ENCODE measurements around the gene FKBP2.
"Not testable (repeated sequence)": the region's sequence is repeated elsewhere in the genome, so short reads cannot be mapped to it uniquely, and the experiment has no call there.

The FKBP2 gene

DNA sequence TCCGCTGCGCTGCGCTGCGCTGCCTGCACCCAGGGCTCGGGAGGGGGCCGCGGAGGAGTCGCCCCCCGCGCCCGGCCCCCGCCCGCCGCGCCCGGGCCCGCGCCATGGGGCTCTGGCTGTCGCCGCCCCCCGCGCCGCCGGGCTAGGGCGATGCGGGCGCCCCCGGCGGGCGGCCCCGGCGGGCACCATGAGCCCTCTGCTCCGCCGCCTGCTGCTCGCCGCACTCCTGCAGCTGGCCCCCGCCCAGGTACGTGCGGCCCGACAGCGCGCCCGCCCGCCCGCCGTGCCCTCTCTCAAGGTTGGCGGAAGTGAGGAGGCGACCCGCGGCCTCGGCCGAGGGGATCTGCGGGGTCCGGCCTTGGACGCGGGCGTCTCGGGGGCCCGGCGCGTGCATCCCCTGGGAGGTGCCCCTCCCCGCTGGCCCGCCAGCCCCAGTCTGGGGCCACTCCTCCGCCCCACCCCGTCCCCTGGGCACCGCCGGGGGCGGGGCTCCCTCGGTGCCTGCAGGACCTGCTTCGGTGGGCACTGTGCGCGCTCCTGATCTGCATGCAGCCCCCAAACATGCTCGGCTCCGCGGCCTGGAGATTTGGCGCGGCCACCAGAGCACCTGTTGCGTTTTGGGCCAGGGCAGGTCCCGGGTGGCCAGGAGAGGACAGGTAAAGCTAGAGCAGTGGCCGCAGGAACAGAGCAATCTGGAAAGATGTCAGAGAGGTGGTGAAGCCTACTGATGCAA, 6.1 kb upstream of the FKBP2 start:
- DNase-seq = no peak

DNA sequence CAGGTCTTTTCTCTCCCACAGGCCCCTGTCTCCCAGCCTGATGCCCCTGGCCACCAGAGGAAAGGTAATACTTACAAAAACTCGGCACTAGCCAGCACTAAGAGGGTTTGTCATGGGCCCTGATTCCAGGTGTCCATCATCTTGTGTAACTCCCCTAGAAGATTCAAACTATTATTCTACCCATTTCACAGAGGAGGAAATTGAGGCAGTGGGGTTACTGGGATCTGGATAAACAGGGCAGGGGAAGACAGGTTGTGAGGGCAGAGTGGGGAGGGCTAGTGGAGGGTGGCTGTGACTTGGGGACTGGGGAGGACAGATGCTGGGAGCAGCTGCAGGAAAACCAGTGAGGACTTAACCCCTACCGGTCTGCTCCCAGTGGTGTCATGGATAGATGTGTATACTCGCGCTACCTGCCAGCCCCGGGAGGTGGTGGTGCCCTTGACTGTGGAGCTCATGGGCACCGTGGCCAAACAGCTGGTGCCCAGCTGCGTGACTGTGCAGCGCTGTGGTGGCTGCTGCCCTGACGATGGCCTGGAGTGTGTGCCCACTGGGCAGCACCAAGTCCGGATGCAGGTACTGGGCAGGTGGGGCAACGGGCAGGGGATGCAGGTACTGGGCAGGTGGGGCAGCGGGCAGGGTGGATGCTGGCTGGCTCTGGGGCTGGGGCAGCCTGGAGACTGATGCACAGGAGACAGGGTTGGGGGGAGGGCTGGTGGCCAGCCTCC, 5.3 kb upstream of the FKBP2 start:
- DNase-seq = no peak

DNA sequence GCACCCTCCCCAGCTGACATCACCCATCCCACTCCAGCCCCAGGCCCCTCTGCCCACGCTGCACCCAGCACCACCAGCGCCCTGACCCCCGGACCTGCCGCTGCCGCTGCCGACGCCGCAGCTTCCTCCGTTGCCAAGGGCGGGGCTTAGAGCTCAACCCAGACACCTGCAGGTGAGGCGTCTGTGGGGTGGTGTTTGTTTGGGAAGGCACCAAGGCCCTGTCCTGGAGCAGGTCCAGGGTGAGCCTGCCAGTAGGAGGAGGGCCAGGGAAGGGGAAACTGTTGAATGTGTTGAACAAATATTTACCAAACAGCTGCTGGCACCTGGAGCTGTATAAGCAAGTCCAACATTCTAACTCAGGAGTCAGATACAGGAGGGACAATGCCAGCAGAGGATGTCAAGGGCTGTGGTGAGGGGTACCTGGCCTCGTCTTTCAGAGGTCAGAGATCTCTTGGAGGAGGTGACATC, 3.4 kb upstream of the FKBP2 start:
- peak; percentile 92 to 96 for DNase-seq

DNA sequence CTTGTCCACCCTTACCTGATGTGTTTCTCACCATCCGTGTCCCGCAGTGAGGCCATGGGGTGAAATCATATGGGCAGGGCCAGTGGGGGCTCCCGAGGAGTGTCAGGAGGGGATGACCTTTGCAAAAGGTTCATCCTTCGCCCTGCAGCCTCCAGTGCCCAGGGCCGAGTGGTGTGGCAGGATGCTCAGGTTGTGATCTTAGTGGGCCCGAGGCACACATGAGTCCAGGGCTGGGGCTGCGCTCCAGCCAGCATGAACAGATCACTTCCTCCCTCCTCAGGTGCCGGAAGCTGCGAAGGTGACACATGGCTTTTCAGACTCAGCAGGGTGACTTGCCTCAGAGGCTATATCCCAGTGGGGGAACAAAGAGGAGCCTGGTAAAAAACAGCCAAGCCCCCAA, 2.8 kb upstream of the FKBP2 start:
- peak in 1 of 2 experiments; percentile 42 for DNase-seq

DNA sequence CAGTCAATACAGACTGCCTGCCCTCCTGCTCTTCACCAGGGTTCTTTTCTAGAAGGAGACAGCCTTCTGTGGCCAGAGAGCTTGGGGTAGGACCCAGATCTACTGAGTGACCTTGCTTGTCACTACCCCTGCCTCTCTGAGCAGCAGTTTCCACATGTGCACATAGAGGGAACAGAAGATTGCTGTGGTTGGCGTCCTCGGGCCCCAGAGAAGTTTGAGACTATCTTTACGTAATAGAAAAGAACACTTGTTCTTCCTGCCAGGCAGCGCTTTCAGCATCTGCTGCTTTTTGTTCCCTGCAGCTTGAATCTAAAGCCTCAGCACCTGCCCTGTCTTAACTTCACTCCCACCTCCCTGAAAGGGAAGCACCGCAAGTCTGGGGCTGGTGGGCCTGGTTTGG, 1.9 kb upstream of the FKBP2 start:
- DNase-seq = no peak

DNA sequence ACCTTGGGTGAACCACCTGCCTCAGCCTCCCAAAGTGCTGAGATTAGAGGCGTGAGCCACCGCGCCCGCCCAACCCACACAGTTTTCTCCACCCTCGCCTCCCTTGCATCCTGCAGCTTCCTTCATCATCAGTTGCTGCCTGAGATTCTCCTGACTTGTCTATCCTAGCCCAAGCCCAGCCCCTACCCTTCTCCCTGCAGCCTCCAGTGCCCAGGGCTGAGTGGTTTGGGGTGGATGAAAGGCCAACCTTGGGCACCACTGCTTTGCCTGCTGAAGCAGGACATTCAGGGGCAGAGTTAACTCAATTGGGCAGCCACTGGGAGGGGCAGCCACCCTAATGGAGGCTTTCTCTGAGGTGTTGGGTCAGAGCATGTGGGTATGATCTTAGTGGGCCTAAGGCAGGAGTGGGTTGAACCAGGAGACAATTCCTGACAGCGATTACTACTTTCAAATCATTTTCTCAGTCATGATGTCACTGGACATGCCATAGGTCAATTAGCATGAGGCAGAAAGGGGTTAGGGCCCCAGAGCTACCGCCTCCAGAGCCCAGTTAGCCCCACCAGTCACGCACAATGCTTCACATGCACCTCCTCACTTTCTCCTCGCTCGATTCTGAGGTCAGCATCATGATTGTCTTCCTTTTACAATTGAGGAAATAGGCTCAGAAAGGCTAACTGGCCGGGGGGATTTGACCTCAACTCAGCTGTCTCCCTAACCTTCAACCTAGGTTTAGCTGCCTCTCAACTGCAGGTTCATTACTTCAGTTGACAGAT, 1.0 kb upstream of the FKBP2 start:
- DNase-seq = no peak

DNA sequence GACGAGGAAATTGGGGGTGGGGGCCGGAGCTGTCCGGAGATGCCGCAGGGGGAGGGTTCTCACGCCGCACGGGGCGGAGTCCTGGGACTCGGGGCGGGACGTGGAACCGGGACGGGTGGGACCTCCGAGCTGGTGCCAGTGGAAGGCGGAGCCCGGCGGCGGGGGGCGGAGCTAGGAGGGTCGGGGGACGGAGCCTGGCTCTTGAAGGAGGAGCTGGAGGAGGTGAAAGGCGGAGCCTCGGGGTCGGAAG, 271 bp downstream of the FKBP2 start:
- peak in 1 of 2 experiments; percentile 92 for DNase-seq

DNA sequence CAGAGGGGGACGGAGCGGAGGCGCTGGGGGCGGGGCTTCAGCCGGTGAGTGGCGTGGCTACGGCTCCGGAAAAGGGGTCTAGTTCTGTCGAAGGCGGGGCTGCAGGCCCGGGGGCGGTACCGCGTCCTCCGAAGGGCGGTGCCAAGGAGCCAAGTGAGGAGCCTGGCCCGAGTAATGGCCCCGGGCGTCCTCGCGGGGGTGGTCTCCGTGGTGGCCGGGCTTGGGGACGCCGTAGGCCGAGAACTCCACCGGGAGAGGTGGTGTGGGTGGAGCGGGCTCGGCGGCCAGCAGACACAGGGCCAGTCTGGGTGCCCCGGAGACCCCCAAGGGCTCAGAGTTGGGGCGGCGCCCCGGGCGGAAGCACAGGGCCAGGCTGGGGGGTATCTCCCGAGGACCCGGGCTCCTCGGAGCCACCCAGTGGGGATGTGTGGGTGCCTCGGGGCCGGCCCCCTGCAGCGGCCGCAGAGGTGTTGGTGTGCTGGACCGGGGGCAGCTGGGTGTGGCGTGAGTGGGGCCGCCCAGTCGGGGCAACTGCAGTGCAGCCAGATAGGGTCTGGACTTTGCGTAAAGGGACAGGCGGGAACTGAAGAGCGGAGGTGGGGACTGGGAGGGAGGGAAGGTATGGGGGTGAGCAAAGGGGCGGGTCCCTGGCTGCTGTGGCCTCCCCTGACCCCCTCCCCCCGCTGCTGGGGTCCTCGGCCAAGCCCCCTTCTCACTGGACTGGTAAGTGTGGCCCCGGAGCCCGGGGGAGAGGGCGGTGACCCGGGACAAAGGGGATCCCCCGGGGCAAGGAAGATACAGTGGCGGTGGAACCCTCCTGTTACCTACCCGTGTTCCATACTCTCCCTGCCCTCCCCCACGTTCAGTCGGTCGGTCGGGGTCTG, 838 bp downstream of the FKBP2 start:
- peak in 1 of 2 experiments; percentile 92 for DNase-seq

DNA sequence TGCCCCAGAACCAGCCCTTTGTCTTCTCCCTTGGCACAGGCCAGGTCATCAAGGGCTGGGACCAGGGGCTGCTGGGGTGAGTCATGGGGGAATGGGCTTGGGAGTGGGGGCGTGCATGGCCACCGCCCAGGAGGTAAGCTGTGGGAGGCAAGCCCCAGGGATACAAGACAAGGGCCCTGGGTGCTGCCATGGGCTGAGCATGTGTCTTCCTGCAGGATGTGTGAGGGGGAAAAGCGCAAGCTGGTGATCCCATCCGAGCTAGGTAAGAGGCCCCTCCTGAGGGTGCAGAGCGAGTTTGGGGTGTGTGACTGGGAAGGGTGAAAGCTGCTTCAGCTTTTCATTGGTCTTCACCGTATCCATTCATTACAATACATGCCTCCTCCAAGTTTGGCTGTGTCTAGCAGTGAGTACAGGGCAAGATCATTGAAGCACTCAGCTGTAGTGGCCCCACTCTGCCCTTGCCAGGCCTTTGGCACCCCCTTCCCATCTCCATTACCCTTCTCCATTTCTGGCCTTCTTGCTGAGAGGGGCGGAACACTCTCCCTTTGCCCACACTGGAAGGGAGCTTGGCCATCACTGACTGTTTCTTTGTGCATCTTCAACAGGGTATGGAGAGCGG, 2.5 kb downstream of the FKBP2 start:
- DNase-seq = no peak

DNA sequence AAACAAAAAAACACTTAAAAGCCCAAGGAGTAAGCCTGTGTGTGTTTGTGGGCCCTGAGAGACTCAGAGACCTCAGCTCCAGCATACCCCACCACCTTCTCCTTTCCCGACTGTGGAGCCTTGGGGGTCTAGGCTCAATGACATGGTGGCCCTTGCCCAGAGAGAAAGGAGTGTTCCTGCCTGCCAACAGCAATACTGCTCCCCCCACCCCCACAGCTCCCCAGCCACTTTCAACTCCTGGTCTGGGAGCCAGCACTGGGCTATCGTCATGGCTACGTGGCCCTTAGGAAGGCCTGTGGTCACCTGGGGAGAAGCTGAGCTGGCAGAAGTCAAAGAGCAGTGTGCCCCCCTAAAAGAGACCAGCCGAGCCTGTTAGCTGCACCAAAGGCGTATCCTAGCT, 3.2 kb downstream of the FKBP2 start:
- DNase-seq = no peak

DNA sequence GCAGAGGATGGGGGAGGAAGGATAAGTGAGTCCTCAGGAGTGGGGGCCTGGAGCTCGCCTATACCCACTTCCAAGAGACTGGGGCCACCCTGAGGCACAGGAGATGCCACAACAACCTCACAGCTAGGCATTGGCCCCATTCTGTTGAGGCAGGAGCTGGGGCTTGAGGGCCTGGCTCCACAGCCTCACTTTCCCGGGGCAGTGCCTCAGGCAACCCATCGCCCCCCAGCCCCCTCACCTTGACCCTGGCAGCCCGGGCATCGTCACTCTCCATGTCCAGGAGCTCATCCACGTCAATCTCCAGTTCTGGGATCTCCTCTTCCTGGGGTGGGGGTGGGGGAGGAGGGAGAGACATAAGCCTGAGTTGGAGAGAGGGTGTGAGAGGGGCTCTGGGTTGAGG, 4.1 kb downstream of the FKBP2 start:
- no peak for DNase-seq

DNA sequence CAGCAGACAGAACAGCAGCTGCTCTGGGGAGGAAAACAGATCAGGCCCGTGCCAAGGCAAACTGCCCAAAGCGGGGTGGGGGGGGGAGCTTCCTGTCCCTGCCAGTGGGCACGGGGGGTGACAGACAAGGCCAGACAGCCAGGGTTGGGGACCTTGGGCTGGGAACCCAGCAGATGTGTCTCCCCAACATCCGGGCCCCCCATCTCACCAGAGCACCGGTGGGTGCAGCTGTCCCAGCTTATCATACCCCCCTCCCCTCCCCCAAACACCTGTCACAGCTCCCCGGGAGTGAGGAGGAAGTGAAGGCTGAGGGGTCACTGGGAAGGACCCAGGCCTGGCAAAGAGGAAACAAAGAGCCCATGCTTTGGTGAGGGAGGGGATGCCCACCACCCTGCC, 4.5 kb downstream of the FKBP2 start:
- DNase-seq = no peak

DNA sequence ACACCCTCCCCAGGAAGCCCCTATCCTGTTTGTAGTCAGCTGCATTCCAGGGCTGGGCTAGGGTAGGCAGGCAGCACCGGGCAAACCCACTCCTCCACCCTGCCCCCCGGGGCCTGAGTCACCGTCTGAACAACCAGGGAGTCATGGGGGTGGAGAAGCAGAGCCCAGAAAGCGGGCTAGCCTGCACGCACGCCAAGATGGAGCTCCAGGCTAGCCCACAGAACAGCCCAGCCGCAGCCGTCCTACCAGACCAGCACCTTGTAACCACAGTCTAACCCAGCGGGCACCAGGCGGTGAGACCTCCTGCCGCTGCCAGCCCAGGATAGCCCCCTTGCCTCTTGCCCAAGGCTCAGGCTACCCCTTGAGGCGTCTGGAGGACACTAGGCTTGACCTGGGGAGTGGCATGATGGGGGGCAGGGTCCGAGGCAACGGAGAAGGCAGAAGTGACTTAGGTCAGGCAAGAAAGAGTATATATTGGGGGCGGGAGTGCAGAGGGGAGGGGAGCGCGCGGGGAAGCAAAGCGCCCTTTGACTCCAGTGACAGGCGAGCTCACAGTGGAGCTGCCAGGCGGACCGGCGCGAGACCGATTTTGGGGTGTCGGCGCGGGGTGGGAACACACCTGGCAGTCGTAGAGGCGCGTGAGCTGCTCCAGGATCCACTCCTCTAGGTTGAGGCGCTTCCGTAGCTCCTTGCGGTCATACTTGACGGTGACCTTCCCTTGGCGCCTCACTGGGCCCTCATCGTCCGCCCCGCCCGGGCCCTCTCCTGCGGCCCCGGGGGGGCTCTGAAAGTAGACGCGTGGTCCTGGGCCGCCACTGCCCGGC, 5.1 kb downstream of the FKBP2 start:
- DNase-seq = peak in 1 of 2 experiments; percentile 51

DNA sequence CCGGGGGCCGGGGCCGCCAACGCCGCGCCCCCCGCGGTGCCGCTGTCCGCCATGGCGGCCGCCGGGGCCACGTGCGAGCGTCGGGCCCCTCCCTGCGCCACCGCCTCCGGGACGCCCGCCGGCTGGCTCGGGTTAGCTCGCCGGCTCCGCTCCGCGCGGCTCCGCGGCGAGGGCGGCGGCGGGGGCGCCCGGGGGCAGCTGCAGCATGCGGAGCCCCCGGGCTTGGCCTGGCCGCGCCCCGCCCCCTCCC, 5.7 kb downstream of the FKBP2 start:
- not testable (repeated sequence) for DNase-seq

DNA sequence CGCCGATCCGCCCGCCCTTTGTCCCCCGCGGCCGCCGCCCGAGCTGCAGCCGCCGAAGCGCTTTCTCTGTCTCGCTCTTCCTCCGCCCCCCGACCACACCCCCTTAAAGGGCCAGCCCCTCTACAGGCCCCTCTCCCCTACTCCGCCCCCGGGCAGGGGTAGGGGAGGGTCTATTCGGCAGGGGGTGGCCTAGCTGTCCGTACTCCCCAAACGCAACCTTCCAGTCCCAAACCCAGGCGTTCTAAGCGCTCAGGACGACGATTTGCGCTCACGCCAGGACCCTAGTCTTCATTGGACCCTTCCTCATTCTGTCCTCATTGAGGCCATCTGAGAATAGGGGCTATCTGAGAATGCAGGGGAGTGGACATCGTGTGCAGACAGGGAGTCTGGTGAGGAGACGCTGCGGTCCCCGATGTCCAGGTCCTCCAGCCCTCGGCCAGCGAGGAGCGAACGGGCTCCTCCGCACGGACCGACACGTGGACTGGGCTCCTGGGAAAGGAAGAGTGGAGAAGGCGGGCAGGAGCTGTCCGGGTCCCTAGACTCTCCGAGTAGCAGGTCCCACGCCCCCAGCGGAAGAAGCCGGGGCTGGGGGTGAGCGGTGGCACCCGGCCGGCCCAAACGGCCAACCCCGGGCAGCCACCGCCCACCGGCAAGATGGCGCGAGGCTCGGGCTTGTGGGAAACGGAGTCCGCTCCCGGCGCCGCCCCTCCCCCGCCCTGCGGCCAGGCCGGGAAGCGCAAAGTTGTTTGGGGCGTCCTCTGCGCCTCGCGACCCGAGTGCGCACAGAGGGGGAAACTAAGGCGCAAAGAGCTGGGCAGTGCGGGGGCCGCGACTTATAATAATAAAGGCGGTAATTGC, 6.2 kb downstream of the FKBP2 start, which contains the start of gene PPP1R14B:
TSS of gene PPP1R14B (minus strand) at position 73 of the 858 bp plus-strand sequence. CDS start 270 bp downstream, outside the sequence.
- DNase-seq = peak; percentile 89 to 92

DNA sequence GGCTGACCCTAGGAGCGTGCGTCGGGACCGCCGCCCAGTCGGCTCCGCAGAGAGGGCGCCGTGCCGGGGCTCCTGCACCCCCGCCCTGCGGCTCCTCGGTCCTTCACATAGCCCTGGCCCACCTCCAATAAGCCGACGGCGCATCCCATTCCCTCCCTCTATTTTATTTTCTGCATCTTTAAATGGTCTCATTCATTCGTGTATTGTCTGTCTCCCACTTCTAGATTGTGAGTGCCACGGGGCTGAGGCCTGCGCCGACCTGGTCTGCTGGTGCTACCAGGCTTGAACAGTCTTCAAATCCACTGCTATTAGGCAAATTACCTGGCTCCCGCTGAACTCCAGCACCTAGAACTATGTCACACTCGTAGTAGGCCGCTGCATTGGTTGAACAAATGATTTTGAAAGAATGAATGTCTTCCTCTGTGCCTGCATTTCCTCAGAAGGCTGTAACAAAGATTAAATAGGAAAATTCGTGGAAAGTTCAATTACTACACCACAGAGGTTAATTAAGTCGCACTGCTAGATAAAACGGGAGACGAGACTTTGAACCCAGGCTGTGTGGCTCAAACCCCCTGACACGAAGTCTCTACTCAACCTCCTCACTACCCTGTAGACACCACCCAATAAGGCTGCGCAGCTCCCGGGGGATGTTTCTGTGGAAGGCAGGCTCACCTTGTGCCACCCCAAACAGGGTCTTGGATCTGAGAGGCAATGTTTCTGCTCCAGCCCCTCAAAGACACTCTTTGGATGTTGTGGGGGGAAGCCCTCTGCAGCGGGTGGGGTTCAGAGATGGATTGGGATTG, 7.0 kb downstream of the FKBP2 start:
- no peak for DNase-seq

DNA sequence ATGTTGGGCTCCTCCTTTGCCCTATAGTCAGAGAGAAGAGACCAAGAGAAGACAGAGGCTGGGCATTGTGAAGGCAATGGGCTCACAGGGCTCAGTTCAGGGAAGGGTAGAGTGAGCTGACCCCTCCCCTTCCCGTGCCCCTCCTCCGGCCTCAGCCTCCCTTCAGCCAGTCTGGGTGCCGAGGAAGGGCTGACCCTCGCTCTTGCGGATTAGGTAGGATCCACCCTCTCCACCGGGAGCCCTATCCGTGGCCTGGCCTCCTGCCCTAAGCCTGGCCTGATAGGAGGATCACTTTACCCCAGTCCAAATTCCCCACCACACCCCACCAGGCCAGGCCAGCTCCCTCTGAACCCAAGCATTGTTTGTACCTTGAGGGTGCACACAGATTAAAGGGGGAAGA, 7.7 kb downstream of the FKBP2 start:
- no peak for DNase-seq

DNA sequence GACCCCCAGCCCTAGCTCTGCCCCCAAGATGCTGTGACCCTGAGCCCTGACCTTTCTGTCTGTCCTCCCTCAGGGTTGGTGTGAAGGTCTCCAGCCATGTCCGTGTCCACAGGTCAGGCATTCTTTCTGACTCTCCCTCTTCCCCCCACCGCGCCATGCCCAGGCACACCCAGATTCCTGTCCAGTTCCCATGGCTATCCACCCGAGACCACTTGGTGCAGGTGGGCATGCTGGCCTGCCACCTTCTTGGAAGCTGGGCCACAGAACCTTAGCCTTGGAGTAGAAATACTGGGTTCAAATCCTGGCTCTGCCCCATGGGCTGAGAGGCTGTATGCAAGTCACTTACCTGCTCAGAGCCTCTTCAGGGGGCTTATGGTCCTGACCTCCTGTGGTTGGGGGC, 8.1 kb downstream of the FKBP2 start:
- no peak for DNase-seq

DNA sequence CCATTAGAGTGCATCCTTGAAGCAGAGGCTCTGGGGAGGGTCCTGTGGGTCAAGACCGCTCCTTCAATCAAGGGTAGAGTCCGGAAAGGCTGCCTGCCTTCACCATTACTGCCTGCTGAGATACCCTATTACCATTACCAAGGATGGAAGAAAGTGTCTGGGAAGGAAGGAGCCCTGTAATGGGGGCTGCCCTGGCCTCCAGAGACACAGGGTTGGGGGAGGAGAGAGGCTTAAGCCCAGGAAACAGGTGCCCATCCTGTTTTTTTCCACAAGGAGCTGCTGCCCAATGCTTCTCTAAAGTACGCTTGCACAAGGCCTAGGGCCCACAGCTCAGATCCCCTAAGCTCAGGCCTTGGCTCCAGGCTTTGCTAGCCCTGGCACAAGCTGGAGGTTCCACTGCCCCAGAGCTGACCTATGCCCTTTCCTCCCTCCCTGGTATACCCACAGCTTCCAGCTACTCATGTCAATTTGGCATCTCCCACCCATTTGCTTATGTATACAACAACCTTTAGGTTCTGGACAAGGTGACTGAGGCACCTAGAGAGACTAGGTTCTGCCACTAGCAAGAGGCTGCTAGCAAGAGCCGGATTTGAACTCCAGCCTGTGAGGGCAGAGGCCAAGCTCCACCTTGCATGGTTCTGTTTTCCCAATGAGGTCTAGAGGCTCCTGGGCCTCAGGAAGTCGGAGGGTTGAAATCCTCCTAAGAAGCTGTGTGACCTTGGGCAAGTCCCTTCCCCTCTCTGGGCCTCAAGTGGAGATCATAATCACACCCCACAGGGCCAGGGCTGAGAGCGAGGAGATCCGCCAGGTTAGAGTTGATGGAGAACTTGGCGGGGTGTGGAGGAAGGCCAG, 8.9 kb downstream of the FKBP2 start:
- DNase-seq = no peak

All from SHP77 (cell line).